ENCODE results near the gene LCOR. TPM values are rescaled to one million over a fixed set of nuclear protein-coding genes. Genes with fewer than 3 reads are reported as not detected.

LCOR gene
- total and polyA plus RNA-seq, 2 of the 13 experiments (the other 11 are each of a cell fraction or from before 2014, with no cell fraction given) = 12.4 to 23.7 TPM

- no peak for FAIRE-seq
- peaks cover 21% of the 10 kb centered on the region for H3K79me2 ChIP-seq (ENCODE audit: insufficient read depth, low read length)
- peaks cover 12% of the 10 kb centered on the region for H4K20me1 ChIP-seq (ENCODE audit: insufficient read depth, low read length)
- no peaks in the 10 kb centered on the region for H3K27me3 ChIP-seq (ENCODE audit: control insufficient read depth in 1 of 2, insufficient read depth in 2 of 2, low read length in 2 of 2)
- H3K27ac ChIP-seq (ENCODE audit: extremely low read length, insufficient read depth, low read length) = no peak overlapping the region
- peaks cover 7 to 14% of the 10 kb centered on the region in 2 experiments; a peak in 4 of 5 replicates for H3K36me3 ChIP-seq (replicated peaks in 1 of 2; ENCODE audit: control insufficient read depth in 1 of 2, insufficient read depth in 2 of 2, low read length in 2 of 2)
- no peak overlapping the region for H3K9ac ChIP-seq (ENCODE audit: insufficient read depth, low read depth, low read length)
- no TSS peak for BruUV-seq (replicated peaks)
- no peak overlapping the region for H2AFZ ChIP-seq (ENCODE audit: low read length)
- POLR2A ChIA-PET = no interaction called here
- 96% methylated on average over 5 of the region's 5 CpGs for WGBS (ENCODE audit: low lambda C conversion rate)
- TF ChIP-seq ARHGAP35 (CRISPR knock-in tag; IDR thresholded peaks at IDR 0.05; ENCODE audit: borderline replicate concordance) (no peak), NFYC (CRISPR knock-in tag; IDR thresholded peaks at IDR 0.05) (no peak), ZNF841 (CRISPR knock-in tag; IDR thresholded peaks at IDR 0.05; ENCODE audit: borderline replicate concordance) (no peak), DRAP1 (CRISPR knock-in tag; IDR thresholded peaks at IDR 0.05) (no peak), NFKB2 (CRISPR knock-in tag; IDR thresholded peaks at IDR 0.05; ENCODE audit: borderline replicate concordance) (no peak), ATF1 (CRISPR knock-in tag; IDR thresholded peaks at IDR 0.05) (no peak), ZBTB1 (CRISPR knock-in tag; IDR thresholded peaks at IDR 0.05; ENCODE audit: borderline replicate concordance) (no peak), MXD3 (CRISPR knock-in tag; IDR thresholded peaks at IDR 0.05) (no peak), PITX1 (CRISPR knock-in tag; IDR thresholded peaks at IDR 0.05) (no peak), ASH2L (IDR thresholded peaks at IDR 0.05; ENCODE audit: insufficient read length, low read depth, low read length) (no peak), NRL (CRISPR knock-in tag; IDR thresholded peaks at IDR 0.05; ENCODE audit: borderline replicate concordance) (no peak), PCBP2 (optimal IDR thresholded peaks at IDR 0.05; ENCODE audit: low read depth, low read length, poor library complexity, severe bottlenecking) (no peak), REST (IDR thresholded peaks at IDR 0.05; ENCODE audit: borderline replicate concordance in 1 of 2, low read depth in 1 of 2, low read length in 2 of 2) (no peak), KDM5A (IDR thresholded peaks at IDR 0.05; ENCODE audit: borderline replicate concordance, low read length) (no peak)
- no peak for DNase-seq (ENCODE audit: low spot score)
- H3K9me3 ChIP-seq (ENCODE audit: low read length) = no peaks in the 10 kb centered on the region
- H3K4me1 ChIP-seq (ENCODE audit: insufficient read depth, low read length) = peaks cover 23% of the 10 kb centered on the region
- intact Hi-C loops (cut with micrococcal nuclease; ENCODE audit: unreplicated experiment) (no loop called here), in situ Hi-C loops (cut with HindIII; ENCODE audit: extremely low pct_ligation_motif_present, low pct_unique_long_range_greater_than_20kb) (no loop called here)
- H3K4me2 ChIP-seq (ENCODE audit: low read depth, low read length) = no peak overlapping the region
- CTCF ChIA-PET (ENCODE audit: low intra/inter-chr PET ratio, low total read pairs) = interaction anchor here (0.7 kb wide), 1 partner anchor 12 kb away, joined by 3 read pairs; no protein-coding TSS in a partner anchor
- ATAC-seq = no peak
- H3K4me3 ChIP-seq (replicated peaks in 1 of 3; ENCODE audit: insufficient read depth in 1 of 3, low read depth in 2 of 3, low read length in 3 of 3) = no peak overlapping the region
Observed at GRCh38 chr10:96919785-96920430, 87.8 kb downstream of the LCOR start.
